H1 (cell line): ENCODE data around the gene POLR2C. TPM values are rescaled to one million over a fixed set of nuclear protein-coding genes. Genes with fewer than 3 reads are reported as not detected.

Experiments used
- CTCF ChIA-PET: fragments of 300-600 bp; sonication (Branson Sonifier 250); formaldehyde crosslinking; loops from one replicate; lab custom pipeline; 2021; ENCODE audit not compliant: partially characterized antibody; lab: Charles Lee
- POLR2A ChIA-PET: fragments of 300-600 bp; sonication (Branson Sonifier 250); formaldehyde crosslinking; loops from one replicate; lab custom pipeline; 2021; ENCODE audit warnings: inconsistent platforms; ENCODE audit not compliant: partially characterized antibody; lab: Charles Lee
- DNase-seq, 2 experiments: peaks; one replicate each; pipeline versions ENCODE4 v3.0.0 to v3.0.0-alpha.2; 2010 to 2022; ENCODE audit warnings: low spot score in 2 of 2, low read depth in 1 of 2, mixed read lengths in 1 of 2
- FAIRE-seq: peaks from 2 replicates; lab custom pipeline; 2011; peaks lifted over from hg19 to GRCh38; lab: Jason Lieb, UNC
- H2AFZ ChIP-seq: 2 replicates; pipeline ENCODE4 v1.8.1; 2012; ENCODE audit warnings: low read length, inconsistent platforms
- H2AK5ac ChIP-seq: 2 replicates; pipeline ENCODE4 v1.6.1; 2013; ENCODE audit warnings: low read depth, low read length
- H2BK120ac ChIP-seq: replicated peaks from 2 replicates; pipeline ENCODE3; 2013; ENCODE audit warnings: low read depth, low read length, inconsistent platforms
- H2BK12ac ChIP-seq: 2 replicates; pipeline ENCODE4 v1.6.1; 2013; ENCODE audit warnings: low read depth, low read length
- H2BK15ac ChIP-seq: 2 replicates; pipeline ENCODE4 v1.6.1; 2013; ENCODE audit warnings: low read length
- H2BK20ac ChIP-seq: 2 replicates; pipeline ENCODE4 v1.6.1; 2013; ENCODE audit warnings: low read length
- H2BK5ac ChIP-seq: 2 replicates; pipeline ENCODE4 v1.6.1; 2013; ENCODE audit warnings: low read depth, low read length
- H3K14ac ChIP-seq: 2 replicates; pipeline ENCODE4 v1.6.1; 2013; ENCODE audit warnings: inconsistent platforms; ENCODE audit not compliant: insufficient read length
- H3K18ac ChIP-seq: 2 replicates; pipeline ENCODE4 v1.6.1; 2013; ENCODE audit warnings: low read length; ENCODE audit errors: extremely low read depth
- H3K23ac ChIP-seq: 2 replicates; pipeline ENCODE4 v1.6.1; 2013; ENCODE audit warnings: inconsistent platforms; ENCODE audit not compliant: insufficient read length
- H3K23me2 ChIP-seq: 2 replicates; pipeline ENCODE4 v1.6.1; 2013; ENCODE audit warnings: low read depth, low read length
- H3K27ac ChIP-seq: 2 replicates; pipeline ENCODE4 v1.6.1; 2011; ENCODE audit warnings: low read depth, low read length, inconsistent platforms
- H3K27me3 ChIP-seq, 4 experiments: replicated peaks in 1 of 4; 1 replicate in 1 of 4; 2 replicates in 3 of 4; pipeline versions ENCODE4 v1.6.1 to v1.8.1; 2011 to 2013; ENCODE audit warnings: low read length in 3 of 4, mild to moderate bottlenecking in 3 of 4, inconsistent platforms in 2 of 4, mixed read lengths in 2 of 4, moderate library complexity in 1 of 4; ENCODE audit not compliant: control insufficient read depth in 3 of 4, insufficient read depth in 3 of 4; ENCODE audit errors: extremely low read depth in 1 of 4
- H3K36me3 ChIP-seq, 4 experiments: 2 replicates each; pipeline versions ENCODE4 v1.6.1 to v1.8.1; 2011 to 2013; ENCODE audit warnings: mild to moderate bottlenecking in 4 of 4, low read length in 3 of 4, moderate library complexity in 2 of 4, control low read depth in 1 of 4, inconsistent platforms in 1 of 4; ENCODE audit not compliant: insufficient read depth in 4 of 4, control insufficient read depth in 2 of 4
- H3K4ac ChIP-seq: replicated peaks from 2 replicates; pipeline ENCODE3; 2013; ENCODE audit warnings: low read length, low read depth, mixed read lengths, inconsistent platforms; ENCODE audit not compliant: insufficient read length
- H3K4me1 ChIP-seq, 4 experiments: replicated peaks in 1 of 4; 1 replicate in 1 of 4; 2 replicates in 3 of 4; pipeline versions ENCODE4 v1.6.1 to v1.8.1; 2011 to 2013; ENCODE audit warnings: low read length in 3 of 4, inconsistent platforms in 2 of 4, mixed read lengths in 1 of 4; ENCODE audit not compliant: insufficient read depth in 4 of 4, control insufficient read depth in 3 of 4
- H3K4me2 ChIP-seq, 2 experiments: 2 replicates each; pipeline versions ENCODE4 v1.6.1 to v1.8.1; 2011 to 2013; ENCODE audit warnings: low read depth in 2 of 2, low read length in 2 of 2, control low read depth in 1 of 2, inconsistent platforms in 1 of 2, mild to moderate bottlenecking in 1 of 2; ENCODE audit not compliant: insufficient read depth in 1 of 2
- H3K4me3 ChIP-seq, 4 experiments: fragments of 200-600, 300-600 bp in 1 of 4; sonication (generic), shearing (Covaris generic), sonication (Bioruptor Twin) in 1 of 4; 2 replicates each; pipeline versions ENCODE4 v1.5.1 to v1.8.1; 2011 to 2016; ENCODE audit warnings: low read length in 4 of 4, low read depth in 3 of 4, control low read depth in 2 of 4, inconsistent platforms in 2 of 4, mild to moderate bottlenecking in 2 of 4, mixed read lengths in 1 of 4, moderate library complexity in 1 of 4; ENCODE audit not compliant: insufficient read depth in 2 of 4; ENCODE audit errors: extremely low read depth in 1 of 4
- H3K56ac ChIP-seq: replicated peaks from 2 replicates; pipeline ENCODE3; 2013; ENCODE audit warnings: low read depth, mild to moderate bottlenecking, mixed read lengths, low read length, inconsistent platforms; ENCODE audit not compliant: insufficient read length
- H3K79me1 ChIP-seq: 2 replicates; pipeline ENCODE4 v1.6.1; 2013; ENCODE audit warnings: low read depth, low read length, control low read depth
- H3K79me2 ChIP-seq, 2 experiments: 2 replicates each; pipeline versions ENCODE4 v1.6.1 to v1.8.1; 2012 to 2013; ENCODE audit warnings: low read length in 2 of 2, mild to moderate bottlenecking in 2 of 2, inconsistent platforms in 1 of 2; ENCODE audit not compliant: insufficient read depth in 2 of 2, control insufficient read depth in 1 of 2
- H3K9ac ChIP-seq, 4 experiments: replicated peaks in 1 of 4; 1 replicate in 1 of 4; 2 replicates in 3 of 4; pipeline versions ENCODE4 v1.6.1 to v1.8.1; 2011 to 2013; ENCODE audit warnings: low read depth in 3 of 4, low read length in 3 of 4, control low read depth in 2 of 4, mild to moderate bottlenecking in 2 of 4, moderate library complexity in 2 of 4, inconsistent platforms in 1 of 4; ENCODE audit errors: extremely low read depth in 1 of 4
- H3K9me3 ChIP-seq, 2 experiments: 2 replicates each; pipeline versions ENCODE4 v1.6.1 to v1.8.1; 2012 to 2013; ENCODE audit warnings: mild to moderate bottlenecking in 2 of 2, moderate library complexity in 2 of 2, control low read depth in 1 of 2, inconsistent platforms in 1 of 2, low read depth in 1 of 2, low read length in 1 of 2, mixed read lengths in 1 of 2; ENCODE audit not compliant: insufficient read depth in 2 of 2
- H4K20me1 ChIP-seq, 2 experiments: replicated peaks in 1 of 2; 2 replicates each; pipeline versions ENCODE3 to v1.8.1; 2011 to 2013; ENCODE audit warnings: inconsistent platforms in 2 of 2, low read length in 2 of 2, mild to moderate bottlenecking in 1 of 2; ENCODE audit not compliant: insufficient read depth in 2 of 2, control insufficient read depth in 1 of 2
- H4K5ac ChIP-seq: 2 replicates; pipeline ENCODE4 v1.6.1; 2013; ENCODE audit warnings: low read length, low read depth, mixed read lengths, inconsistent platforms; ENCODE audit not compliant: insufficient read length
- H4K8ac ChIP-seq: 2 replicates; pipeline ENCODE4 v1.8.0; 2013; ENCODE audit warnings: mild to moderate bottlenecking, moderate library complexity, low read length, inconsistent platforms; ENCODE audit not compliant: insufficient read depth; ENCODE audit errors: extremely low read depth
- H4K91ac ChIP-seq: replicated peaks from 2 replicates; pipeline ENCODE3; 2013; ENCODE audit warnings: low read length, mixed read lengths, inconsistent platforms; ENCODE audit not compliant: insufficient read length
- CHD1 ChIP-seq: IDR thresholded peaks from 2 replicates; pipeline ENCODE4 v1.6.1; 2012; ENCODE audit warnings: low read depth, low read length, improper control_type of control experiment
- CREB1 ChIP-seq: IDR thresholded peaks from 2 replicates; pipeline ENCODE4 v1.6.1; 2012; ENCODE audit warnings: inconsistent platforms
- CTBP2 ChIP-seq: IDR thresholded peaks from 2 replicates; pipeline ENCODE4 v1.7.0; 2011; ENCODE audit warnings: borderline replicate concordance, mild to moderate bottlenecking, moderate library complexity, mixed read lengths, low read length; ENCODE audit not compliant: insufficient read depth, insufficient read length
- HDAC2 ChIP-seq, 2 experiments: fragments of 300-600 bp in 1 of 2; sonication (generic) in 1 of 2; IDR thresholded peaks; 2 replicates each; pipeline ENCODE4 v1.6.1; 2011 to 2012; ENCODE audit warnings: low read depth in 2 of 2, low read length in 2 of 2, mild to moderate bottlenecking in 2 of 2, moderate library complexity in 2 of 2, borderline replicate concordance in 1 of 2, inconsistent platforms in 1 of 2
- MAFK ChIP-seq: IDR thresholded peaks from 2 replicates; pipeline ENCODE4 v1.6.1; 2012; ENCODE audit warnings: low read depth, mild to moderate bottlenecking, improper control_type of control experiment, low read length
- SIN3A ChIP-seq, 2 experiments: IDR thresholded peaks in 1 of 2; conservative IDR thresholded peaks in 1 of 2; 2 replicates each; pipeline ENCODE4 v1.6.1; 2011 to 2012; ENCODE audit warnings: low read length in 2 of 2, improper control_type of control experiment in 1 of 2, low read depth in 1 of 2, mild to moderate bottlenecking in 1 of 2
- TAF7 ChIP-seq: optimal IDR thresholded peaks from 2 replicates; pipeline ENCODE3; 2011; ENCODE audit warnings: low read depth, mild to moderate bottlenecking, inconsistent platforms, low read length, moderate library complexity, borderline replicate concordance
- TBP ChIP-seq: IDR thresholded peaks from 2 replicates; pipeline ENCODE4 v1.6.1; 2011; ENCODE audit warnings: low read depth, low read length, improper control_type of control experiment
- YY1 ChIP-seq: IDR thresholded peaks from 2 replicates; pipeline ENCODE4 v1.6.1; 2011; ENCODE audit warnings: low read depth, mild to moderate bottlenecking, low read length
- WGBS, 2 experiments: shearing (Covaris generic) in 1 of 2; methylation state at CpG; one replicate each; pipeline versions ENCODE4 v1.1.6 to v1.1.7; 2013 to 2015; ENCODE audit warnings: low lambda C conversion rate in 2 of 2, mixed read lengths in 2 of 2, inconsistent platforms in 1 of 2, low coverage in 1 of 2, missing lambda C conversion rate in 1 of 2; ENCODE audit not compliant: insufficient replicate concordance in 2 of 2, insufficient coverage in 1 of 2, insufficient read length in 1 of 2; ENCODE audit errors: extremely low coverage in 1 of 2, missing lambda C conversion rate in 1 of 2; 5-methylcytosine and 5-hydroxymethylcytosine counted together
- polyA plus RNA-seq, 7 experiments: library from polyadenylated mRNA; depleted of rRNA in 3 of 7; stranded (reverse) in 5 of 7; unstranded in 2 of 7; fragments of >200 nt in 5 of 7; fragments of 200-250 nt in 2 of 7; gene quantifications; 1 replicate in 5 of 7; 2 replicates in 1 of 7; 4 replicates in 1 of 7; pipeline versions ENCODE4 v1.2.1 to v1.2.3, GENCODE V29; 2011 to 2013; ENCODE audit warnings: missing spikeins in 2 of 7, mixed read lengths in 2 of 7
- total RNA-seq: library from RNA; stranded (reverse); fragmentation: NEBNext Ultra II Directional; extraction: Animal tissue kit (Norgen Biotek cat#: 25700); gene quantifications from 2 replicates; pipeline ENCODE4 v1.2.1, GENCODE V29; 2021

POLR2C gene
- total and polyA plus RNA-seq, 2 of the 8 experiments (the other 6 are each of a cell fraction or from before 2014, with no cell fraction given): 72.5 to 132 TPM

GRCh38 chr16:57514791-57515600, 52.5 kb downstream of the POLR2C start:
- Histone ChIP-seq H4K91ac (peak overlapping the region; percentile 77), H4K20me1 (peaks cover 0 to 1% of the 10 kb centered on the region in 2 experiments), H3K4me3 (no peak overlapping the region), H3K79me2 (no peaks in the 10 kb centered on the region), H2BK20ac (no peak overlapping the region), H3K56ac (no peak overlapping the region), H3K27me3 (no peaks in the 10 kb centered on the region; a peak in 1 of 7 replicates), H3K23ac (no peak overlapping the region), H3K14ac (no peak overlapping the region), H3K79me1 (no peaks in the 10 kb centered on the region), H2BK12ac (peak overlapping the region; percentile 17; the same call in 1 of the 2 replicates), H2BK120ac (no peak overlapping the region)
- CTCF ChIA-PET: interaction anchor here (0.9 to 6.3 kb wide), 5 partner anchors 8 to 97 kb away, joined by 3 to 89 read pairs (median 17); partner anchors contain the start of gene DOK4
- no peak for TF ChIP-seq YY1
- TF ChIP-seq TAF7: no peak
- TF ChIP-seq TBP: no peak
- no peak for TF ChIP-seq CHD1
- no peak for TF ChIP-seq HDAC2 (IDR thresholded peaks at IDR 0.05; ENCODE audit: borderline replicate concordance in 1 of 2, low read depth in 2 of 2, low read length in 2 of 2)
- no peak for TF ChIP-seq SIN3A (conservative IDR thresholded peaks at IDR 0.05 in 1 of 2, IDR thresholded peaks at IDR 0.05 in 1 of 2; ENCODE audit: low read depth in 1 of 2, low read length in 2 of 2)
- no peak for TF ChIP-seq CREB1
- TF ChIP-seq MAFK: no peak
- no peak for TF ChIP-seq CTBP2
- TF ChIP-seq, all 59 proteins: peak for 0
- Histone ChIP-seq H3K4me1 (peaks cover 0 to 3% (median 1%) of the 10 kb centered on the region in 4 experiments; a peak in 2 of 7 replicates), H3K18ac (no peak overlapping the region), H4K8ac (no peak overlapping the region), H2BK15ac (no peak overlapping the region; the same call in 1 of the 2 replicates), H2BK5ac (0 out of 2 replicates have a peak overlapping the region, but pooled peaks have one; percentile 44), H3K27ac (no peak overlapping the region; the same call in 1 of the 2 replicates), H2AK5ac (no peak overlapping the region), H3K4ac (no peak overlapping the region), H3K9ac (no peak overlapping the region), H3K36me3 (no peaks in the 10 kb centered on the region; a peak in 1 of 8 replicates), H3K23me2 (no peaks in the 10 kb centered on the region), H3K9me3 (no peaks in the 10 kb centered on the region), H4K5ac (no peak overlapping the region), H3K4me2 (no peak overlapping the region), H2AFZ (no peak overlapping the region)
- no peak for FAIRE-seq
- DNase-seq: no peak
- POLR2A ChIA-PET: interaction anchor here (1.3 kb wide), 1 partner anchor 13 kb away, joined by 4 read pairs; no protein-coding TSS in a partner anchor
- WGBS, 2 experiments: 88% methylated on average over 23 of the region's 23 CpGs; no CpG with 5 or more reads in 1 of the 2 experiments
